CD4-positive, alpha-beta T cell treated with Interleukin-12 subunit alpha and Interleukin-12 subunit beta, for 1 hour (primary cell): Measurements from ENCODE around the gene ARHGAP22.

ENCODE experiments used
- DNase-seq: peaks from one replicate; pipeline ENCODE4 v3.0.0-alpha.2; 2020

Gene ARHGAP22

DNA sequence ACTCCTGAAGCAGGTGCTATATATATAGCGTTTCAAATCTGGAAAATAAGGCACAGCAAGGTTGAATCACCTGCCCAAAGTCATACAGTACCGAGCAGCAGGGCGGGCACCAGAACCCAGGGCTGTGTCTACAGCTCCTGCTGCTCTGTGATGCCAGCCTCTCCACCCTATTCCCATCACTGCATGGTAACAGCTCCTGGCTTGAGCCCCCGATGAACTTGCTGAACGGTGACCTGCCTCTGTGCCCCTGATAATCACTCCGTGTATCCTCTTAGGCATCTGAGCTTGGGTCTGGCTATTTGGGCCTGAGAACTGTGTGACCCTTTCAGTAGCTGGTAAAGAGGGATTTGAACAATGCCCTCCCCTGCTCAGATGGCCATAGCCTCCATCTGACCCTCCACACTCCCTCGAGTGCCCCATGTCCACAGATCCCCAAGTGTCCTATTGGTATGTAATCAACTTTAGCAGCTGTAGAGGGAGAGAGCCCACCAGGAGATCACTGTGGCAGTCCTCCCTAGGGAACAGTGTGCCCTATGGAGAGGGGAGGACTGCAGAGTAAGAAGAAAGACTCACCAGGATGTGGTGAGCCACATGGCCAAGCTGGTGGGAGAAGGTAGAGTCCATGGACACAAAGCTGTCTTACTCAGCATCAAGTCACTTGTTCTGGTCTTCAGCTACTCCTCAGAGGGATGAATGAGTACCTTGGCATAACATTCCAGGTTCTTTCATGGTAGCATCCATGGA lies 1.1 kb upstream of the ARHGAP22 start:
- no peak for DNase-seq

DNA sequence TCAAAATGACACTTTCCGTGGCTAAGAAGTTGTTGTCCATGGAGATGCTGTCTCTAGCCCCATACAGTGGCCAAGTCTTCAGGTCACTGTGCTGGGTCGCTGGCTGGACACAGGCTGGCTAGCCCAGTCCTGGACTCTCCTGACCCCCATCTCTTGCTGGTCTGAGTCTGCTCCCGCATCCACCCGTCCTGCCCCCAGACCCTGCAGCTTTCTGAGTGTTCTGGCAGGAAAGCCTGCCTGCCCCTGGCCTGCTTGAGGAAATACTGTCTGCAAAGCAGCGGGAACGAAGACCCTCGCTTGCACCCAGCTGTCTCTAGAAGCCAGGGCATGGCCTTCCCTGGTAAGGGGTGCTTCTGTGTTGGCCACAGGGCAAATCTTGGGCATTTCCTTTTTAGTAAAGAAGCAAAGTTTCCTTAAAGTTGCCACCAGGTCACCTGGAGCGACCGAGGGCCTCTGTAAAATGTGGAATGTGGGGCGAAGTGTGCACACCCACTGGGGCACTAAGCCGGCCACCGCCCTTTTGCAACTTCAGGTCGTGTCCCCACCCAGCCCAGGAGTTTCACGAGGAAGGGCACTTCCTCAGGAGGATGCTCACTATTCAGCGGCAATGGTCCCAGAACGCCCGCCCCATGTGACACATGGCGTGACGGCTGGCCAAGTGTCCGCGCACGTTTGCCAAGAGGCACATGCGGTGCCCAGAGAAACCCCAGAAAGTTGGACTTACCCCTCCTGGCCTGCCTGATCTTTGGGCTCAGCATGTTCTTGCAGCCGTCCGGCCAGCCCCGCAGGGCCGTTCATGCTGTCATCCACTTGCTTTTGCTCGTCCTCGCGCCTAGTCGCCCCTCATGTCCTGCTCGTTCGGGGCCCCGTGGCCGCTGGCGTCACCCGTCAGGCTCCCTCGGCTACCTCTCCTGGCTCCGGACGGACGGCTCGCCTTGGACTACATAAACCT lies 558 bp downstream of the ARHGAP22 start:
- no peak for DNase-seq

DNA sequence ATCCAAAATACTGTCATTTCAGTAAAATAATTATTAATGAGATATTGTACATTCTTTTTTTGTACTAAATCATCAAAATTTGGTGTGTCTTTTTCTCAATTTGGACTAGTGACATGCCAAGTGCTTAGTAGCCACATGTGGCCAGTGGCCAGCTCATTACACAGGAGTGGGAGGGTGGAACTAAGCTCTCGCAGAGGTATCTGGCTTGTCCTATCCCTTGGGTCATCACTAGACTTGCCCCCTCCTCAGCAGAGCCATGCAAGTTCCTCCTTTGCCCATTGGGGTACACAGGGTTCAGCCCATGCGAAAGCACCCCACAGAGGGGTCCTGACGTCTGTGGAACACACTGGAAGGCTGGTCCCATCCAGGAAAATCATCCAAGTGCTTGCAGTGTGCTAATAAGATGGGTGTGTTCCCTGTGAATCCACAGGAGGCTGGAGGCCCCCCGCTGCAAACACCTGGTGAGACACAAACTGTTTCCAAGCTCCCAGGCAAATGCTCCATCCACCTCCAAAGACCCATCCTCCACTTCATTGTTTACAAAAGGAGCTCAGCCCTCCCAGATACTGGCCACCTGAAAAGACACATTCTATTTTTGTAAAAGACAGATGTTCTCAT lies 1.3 kb downstream of the ARHGAP22 start:
- DNase-seq, result no peak

DNA sequence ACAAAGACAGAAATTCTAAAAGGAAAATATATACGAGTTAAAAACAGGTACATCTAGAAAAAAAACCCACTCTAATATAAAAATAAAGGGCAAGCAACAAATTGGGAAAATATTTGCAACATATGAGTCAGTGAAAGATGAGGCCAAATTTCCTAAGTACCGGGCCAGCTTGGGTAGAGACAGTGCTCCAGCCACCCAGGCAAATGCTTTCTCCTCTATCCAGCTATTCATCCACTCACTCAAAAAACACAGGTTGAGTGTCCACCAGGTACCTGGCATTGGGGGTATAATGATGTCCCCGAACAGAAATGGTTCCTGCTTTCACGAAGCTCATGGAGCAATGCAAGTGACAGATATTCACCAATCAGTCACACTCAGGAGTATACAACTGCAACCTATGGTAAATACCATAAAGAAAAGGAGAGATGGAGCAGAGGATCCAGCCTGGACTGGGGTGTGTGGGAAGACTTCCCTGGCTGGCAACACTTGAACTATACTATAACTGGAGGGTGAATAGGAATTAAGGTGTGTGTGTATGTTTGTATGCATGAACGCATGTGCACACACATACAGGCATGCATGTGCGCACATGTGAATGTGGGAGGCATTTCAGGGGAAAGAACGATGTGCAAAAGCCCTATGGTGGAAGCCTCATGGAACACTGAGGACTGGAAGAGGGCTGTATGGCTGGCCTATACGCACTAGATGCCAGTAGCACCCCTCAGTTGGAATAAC lies 2.3 kb downstream of the ARHGAP22 start:
- DNase-seq, result no peak

DNA sequence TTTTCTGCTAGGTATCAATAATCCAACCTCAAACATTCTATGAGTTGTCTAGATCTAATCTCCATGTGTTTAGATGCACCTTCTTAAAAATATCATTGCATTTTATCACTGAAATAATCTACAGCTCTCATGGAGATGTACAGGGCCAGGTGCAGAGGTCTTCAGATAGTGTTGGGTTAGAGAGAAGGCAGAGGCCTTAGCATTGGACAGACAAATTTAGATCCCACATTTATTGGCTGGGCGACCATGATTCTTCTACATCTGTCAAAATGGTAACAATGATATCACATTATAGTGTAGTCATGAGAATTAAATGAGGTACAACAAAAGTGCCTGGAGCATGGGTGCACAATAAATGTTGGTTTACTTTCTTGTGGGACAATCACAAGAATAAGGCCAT lies 3.1 kb downstream of the ARHGAP22 start:
- no peak for DNase-seq

DNA sequence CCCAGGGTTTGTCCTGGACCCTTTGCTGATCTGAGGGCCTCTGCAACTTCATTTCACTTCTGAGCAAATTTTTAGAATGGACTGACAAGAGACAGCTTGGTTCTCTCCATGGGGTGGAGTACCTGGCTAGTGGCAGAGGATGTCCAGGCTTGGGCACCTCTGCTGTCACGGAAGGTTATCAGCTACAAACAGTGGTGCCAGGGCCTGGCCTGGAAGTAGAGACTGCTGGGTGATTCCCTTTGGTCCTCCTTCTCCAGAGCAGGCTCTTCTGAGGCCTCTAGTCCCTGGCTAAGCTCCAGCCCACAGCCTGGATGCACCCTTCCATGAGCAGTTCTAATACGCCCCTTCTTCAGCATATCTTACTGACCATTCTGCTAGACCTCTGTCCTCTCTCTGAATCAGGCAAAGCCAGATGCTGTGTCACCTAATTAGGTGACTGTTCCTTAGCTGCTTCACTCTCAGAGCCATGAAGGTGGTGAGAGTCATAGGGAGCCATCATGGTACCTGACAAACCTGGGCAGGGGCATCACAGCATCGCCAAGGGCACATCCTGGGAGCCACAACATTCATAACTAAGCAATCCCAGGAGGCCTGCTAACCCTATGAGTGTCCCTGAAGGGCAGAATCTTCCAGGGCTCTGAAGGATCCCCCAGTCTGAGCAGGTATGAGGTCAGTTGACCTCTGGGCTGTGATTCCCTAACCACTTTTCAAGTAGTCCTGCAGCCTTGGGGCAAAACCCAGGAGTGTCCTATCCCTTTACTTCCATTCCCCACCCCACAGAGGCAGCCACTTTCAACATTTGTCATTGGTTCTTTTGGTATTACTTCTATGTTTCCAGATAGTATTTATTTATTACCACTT lies 4.0 kb downstream of the ARHGAP22 start:
- no peak for DNase-seq

DNA sequence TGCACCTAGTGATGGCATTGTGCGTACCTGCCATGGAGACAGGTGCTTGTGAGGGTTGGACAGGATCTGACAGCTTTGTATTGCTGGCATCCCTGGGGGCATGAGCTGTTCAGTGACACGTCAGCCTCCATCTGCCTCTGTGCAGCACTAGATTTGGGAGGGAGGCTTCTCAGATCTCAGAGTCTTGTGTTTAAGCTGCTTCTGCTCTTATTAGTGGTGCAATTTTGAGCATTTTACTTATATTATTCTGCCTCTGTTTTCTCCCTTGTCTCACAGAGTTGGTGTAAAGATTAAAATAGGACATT lies 5.1 kb downstream of the ARHGAP22 start:
- DNase-seq, result no peak

DNA sequence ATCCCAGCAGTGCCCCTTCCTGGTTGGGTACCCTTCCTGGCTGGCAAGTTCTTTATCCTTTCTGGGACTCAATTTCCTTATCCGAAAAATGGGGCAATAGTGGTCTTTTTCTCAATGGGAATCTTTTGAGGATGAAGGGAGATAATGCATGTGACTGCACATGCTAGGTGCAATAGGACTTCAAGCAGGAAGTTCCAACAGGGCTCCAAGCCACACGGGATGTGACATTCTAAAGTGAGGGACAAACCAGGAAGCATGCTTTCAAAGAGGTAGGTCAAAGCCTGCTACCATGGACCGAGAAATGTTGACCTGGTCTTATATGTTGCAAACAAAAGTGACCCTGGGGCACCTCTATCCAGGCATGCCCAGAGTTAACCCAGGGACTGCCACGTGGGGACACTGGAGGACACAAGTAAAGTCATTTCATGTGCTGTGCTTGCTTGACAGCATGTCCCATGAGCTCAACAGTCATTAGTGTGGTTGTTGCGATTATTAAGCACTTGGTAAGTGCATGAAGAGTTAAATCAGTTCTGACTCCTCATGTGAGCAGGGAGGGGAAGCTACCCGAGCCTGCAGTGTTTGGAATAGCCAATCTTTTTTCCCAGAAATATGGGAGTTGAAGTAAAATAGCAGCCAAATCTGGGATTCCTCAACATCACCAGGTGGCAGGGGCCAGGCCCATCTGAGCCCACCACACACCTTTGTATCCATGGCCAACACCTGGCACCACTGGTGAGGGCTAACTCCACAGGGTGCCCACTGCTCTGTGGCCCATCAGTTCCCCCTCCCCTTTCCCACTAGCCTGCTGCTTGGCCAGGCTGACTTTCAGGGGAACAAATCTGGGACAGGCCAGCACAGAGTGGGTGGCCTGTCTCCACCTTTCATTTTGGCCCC lies 5.7 kb downstream of the ARHGAP22 start:
- DNase-seq, result no peak

DNA sequence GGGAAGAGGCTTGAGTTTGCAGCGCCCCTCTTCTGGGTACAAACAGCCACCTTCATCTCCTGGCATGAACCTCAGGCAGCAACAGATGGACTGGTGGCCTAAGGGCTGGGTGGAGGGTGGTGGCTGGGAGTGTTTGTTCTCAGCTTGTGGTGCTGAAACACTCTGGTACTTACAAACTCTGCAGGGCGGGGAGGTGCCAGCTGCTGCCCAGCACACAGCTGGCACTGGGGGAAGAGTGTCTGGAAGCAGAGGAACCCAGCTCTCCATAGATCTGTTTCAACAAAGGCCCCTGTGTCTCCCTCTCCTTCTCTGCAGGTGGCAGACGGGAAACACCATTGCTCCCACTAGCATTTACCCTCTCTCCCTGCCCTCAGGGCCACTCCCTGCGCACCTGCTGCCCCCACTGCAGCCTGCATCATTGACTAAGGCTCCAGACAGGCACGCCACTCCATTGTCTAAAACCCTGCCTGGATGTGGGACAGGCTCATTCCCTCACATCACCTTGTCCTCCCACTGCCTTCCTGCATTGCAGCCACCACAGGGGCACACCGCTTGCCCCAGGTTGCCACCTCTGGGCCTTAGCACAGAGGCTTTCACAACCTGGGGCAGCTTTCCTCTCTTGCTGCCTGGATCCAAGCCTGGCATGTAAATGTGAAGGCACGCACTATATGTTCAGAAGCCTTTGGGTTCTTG lies 6.5 kb downstream of the ARHGAP22 start:
- no peak for DNase-seq

DNA sequence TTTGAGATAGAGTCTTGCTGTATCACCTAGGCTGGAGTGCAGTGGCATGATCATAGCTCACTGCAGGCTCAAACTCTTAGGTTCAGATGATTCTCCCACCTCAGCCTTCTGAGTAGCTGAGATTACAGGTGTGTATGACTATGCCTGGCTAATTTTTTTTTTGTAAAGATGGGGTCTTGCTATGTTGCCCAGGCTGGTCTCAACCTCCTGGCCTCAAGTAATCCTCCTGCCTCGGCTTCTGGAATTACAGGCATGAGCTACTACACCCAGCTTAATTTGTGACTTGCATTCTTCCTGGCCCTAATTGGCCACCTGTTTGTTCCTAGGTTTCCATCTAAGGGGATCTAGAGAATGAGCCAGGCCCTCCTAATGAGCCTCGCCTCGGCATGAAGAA lies 9.3 kb downstream of the ARHGAP22 start:
- no peak for DNase-seq

DNA sequence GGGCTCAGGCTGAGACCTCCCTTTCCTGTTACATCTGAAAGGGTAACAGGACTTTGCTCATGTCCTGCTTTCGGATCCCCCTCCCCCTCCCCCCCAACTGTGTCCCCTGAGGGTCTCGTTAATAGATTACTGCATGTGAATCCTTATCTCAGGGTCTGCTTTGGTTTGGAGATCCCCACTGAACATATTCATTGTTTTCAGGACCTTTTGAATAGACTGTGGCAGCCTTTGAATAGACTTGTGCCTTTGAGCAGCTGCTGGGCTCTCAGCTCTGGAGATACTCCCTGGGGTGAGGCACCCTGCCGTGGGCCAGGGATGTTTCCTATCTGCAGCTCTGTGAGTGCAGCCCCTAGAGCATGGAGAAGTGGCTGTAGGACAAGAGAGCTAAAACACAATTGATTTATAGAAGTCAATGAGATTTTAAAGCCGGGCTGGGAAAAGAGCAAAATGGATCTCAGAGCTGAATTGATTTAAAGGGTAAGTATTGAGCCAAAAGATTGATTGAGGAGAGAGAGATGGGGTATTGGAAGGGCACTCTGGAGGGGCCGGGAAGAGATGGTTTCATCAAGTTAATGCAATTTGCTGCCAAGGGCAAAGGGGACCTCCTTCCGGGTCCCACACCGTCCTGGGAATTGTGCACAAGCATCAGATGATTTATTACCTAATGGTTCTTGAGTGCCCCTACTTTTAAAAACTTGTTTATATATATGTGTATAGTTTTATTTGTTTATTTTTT lies 9.9 kb downstream of the ARHGAP22 start:
- DNase-seq, result no peak

DNA sequence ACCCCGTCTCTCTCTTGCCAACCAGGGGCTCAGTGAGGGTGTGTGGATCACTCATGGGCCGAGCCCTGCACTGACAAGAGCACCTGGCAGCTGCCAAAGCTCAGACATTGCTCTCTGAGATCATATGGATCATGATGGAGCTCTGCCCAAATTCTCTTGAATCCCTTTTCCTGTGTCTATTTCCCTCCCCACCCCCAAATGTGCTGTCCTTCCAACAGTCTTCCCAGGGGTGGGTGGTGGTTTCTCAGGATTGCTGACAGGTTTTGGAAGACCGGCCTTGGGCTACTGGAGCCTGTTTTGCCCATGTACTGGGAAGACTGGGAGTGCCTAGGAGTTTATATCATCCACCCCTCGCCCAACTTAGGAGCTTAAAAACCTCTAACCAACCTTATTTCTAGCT lies 10.5 kb downstream of the ARHGAP22 start:
- no peak for DNase-seq

DNA sequence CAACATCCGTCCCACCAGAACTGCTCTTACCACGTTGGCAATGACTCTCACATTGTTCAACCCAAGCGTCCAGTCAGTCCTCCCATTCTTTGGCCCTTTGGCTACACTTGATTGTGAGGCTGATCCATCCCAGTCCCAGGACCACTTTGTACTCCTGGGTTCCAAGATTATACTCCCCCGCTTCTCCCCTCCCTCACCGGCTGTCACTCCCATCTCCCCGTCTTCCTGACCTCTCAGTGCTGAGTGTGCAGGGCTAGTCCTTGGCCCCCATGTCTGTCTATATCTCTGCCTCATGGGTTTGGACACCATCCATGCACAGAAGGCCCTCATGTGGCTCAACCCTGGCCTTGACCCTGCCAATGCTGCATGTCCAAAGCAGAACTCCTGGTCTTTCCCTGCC lies 12.5 kb downstream of the ARHGAP22 start:
- no peak for DNase-seq

DNA sequence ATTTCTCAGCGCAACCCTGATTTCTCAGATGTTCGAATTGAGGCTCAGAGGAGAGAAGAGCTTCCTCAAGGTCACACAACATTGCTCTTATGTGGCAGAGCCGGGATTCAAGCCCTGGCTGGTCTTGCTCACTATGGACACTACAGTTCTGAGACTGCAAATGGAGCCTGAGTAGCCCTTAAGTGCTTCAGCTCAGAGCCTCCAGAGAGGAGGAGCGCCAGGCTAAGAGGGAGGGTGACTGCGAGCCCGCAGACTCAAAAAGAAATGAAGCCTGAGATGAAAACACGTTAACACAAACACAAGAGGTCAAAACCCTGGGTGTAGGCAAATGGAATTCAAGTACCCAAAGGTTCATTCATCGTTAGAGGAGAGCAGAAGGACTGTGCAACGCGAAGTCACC lies 13.9 kb downstream of the ARHGAP22 start:
- DNase-seq, result no peak

DNA sequence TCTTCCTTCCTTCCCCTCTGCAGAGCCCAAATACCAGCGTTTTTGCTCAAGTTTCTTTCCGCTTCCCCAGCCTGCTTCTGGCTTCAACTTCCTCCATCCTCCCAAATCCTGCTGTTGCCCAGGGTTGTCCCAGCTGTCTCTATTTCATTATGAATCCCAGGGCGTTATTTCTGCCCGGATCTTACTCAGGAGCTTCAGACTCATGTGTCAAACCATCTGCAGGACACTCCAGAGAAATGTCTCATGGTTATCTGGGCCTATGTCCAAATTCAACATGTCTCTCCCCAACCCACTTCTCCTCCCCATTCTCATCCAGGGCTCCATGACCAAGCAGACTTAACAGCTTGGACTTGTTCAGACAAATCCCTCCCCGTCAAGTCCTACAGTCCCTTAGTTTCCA lies 15.6 kb downstream of the ARHGAP22 start:
- no peak for DNase-seq

DNA sequence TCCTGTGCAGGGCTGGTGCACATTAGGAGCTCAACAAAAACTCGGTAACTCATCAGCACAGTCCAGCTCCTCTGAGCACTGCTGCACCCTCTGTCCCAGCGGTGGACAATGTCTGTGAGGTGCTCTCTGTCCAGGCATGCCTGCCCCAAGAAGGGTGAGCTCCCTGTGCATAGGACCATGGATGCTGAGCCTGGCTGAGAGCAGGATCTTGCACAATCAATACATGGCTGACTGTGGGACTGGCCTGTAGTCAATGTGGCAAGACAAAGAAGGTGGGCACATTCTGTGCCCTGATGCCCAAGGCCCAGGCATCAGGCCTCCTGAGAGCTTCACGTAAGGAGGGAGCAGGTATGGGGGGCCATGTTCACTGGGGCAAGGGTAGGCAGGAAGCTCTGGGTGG lies 17.1 kb downstream of the ARHGAP22 start:
- DNase-seq, result no peak

DNA sequence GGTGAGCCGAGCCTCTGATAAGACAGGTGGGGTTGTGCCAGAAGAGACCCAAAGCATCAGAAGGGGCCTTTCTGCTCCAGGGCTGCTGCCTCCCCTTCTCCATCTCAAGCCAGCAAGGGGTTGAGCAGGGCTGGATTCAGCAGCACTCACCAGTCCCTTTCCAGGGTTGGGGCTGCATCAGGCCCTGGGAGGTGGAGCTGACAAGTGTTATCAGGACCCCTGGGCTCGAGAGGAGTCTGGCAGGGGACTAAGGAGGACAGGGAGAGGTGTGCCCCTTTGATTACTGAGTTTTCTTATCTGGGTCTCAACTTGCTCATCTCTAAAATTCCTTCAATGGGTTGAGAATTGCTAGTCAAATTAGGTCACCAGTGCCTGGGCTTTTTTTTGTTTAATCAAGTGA lies 17.8 kb downstream of the ARHGAP22 start:
- DNase-seq, result no peak

DNA sequence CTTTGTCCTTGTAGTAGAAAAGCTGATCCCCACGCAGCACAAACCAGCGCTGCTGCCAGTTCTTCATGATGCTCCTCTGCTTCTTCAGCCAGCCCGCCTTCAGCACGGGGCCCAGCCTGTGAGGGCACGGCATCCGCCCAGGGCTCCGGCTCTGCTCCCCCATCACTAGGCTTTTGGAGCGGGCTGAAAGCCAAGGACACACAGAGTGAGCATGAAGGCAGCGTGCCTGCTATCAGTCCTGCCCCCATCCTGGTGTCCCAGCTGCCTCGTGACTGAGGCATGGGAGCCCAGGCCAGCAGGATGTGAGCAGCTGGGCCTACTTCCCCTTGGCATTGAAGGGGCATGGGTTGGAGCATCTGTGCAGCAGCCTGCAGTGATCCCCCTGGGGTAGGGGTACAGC lies 21.9 kb downstream of the ARHGAP22 start:
- DNase-seq, result no peak

DNA sequence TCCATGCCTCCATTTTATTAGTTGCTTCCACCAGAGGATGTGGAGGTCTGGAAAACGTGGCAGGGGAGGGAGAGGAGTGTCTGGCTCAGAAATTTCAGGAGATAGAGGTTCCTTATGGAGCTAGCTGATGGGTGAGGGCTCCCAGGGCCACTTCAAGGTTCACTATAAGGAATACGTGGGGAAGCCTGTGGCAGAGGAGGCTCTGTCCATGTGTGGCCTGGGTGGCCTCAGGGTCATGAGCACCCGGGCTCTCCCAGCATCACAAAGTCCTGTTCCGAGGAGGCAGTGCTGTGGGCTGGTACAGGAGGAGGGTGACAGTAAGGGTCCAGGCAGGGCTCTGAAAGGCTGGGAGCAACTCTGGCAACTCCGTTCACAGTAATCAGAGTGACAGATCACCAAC lies 24.6 kb downstream of the ARHGAP22 start:
- no peak for DNase-seq
